Measurements from ENCODE around the gene PDK3. TPM values are rescaled to one million over a fixed set of nuclear protein-coding genes. Genes with fewer than 3 reads are reported as not detected.

Gene PDK3
- total RNA-seq, 1 experiment from 2014 or later: 22.6 TPM

GRCh38 chrX:24475480-24475879, 10.4 kb downstream of the PDK3 start:
- Histone ChIP-seq H4K20me1 (ENCODE audit: low read length) (no peaks in the 10 kb centered on the region), H3K9me2 (replicated peaks; ENCODE audit: low read length) (no peaks in the 10 kb centered on the region), H2AFZ (ENCODE audit: low read length) (no peak overlapping the region), H3K27me3 (ENCODE audit: low read length) (no peaks in the 10 kb centered on the region), H3K36me3 (ENCODE audit: low read depth, low read length) (no peaks in the 10 kb centered on the region), H3K4me1 (ENCODE audit: insufficient read depth, low read length) (peaks cover 11% of the 10 kb centered on the region), H3K9me3 (ENCODE audit: low read length) (no peaks in the 10 kb centered on the region), H3F3A (ENCODE audit: low read length, unreplicated experiment) (no peaks in the 10 kb centered on the region), H3K9ac (ENCODE audit: low read length) (no peak overlapping the region), H3K79me2 (ENCODE audit: low read length) (0 out of 2 replicates have a peak, but pooled peaks cover 4% of the 10 kb centered on the region), H3K4me3 (ENCODE audit: low read length) (no peak overlapping the region), H3K4me2 (ENCODE audit: low read length) (no peak overlapping the region), H3K27ac (ENCODE audit: low read length) (no peak overlapping the region)
- no peak for DNase-seq
- ChIA-PET POLR2A (ENCODE audit: unreplicated experiment) (no interaction called here), CTCF (no interaction called here)
- no peak for ATAC-seq
- intact Hi-C loops (cut with micrococcal nuclease): no loop called here
- no TSS peak for BruUV-seq (replicated peaks)
- TF ChIP-seq CTCF (conservative IDR thresholded peaks at IDR 0.05; ENCODE audit: low read depth, low read length): no peak
- no peak for TF ChIP-seq EZH2phosphoT487 (IDR thresholded peaks at IDR 0.05; ENCODE audit: borderline replicate concordance, low read length)
- no peak for TF ChIP-seq EZH2 (IDR thresholded peaks at IDR 0.05; ENCODE audit: low read length, unreplicated experiment)

GRCh38 chrX:24478509-24478908, 13.4 kb downstream of the PDK3 start:
- Histone ChIP-seq H3K4me1 (ENCODE audit: insufficient read depth, low read length) (peaks cover 14% of the 10 kb centered on the region), H3K27ac (ENCODE audit: low read length) (no peak overlapping the region), H3F3A (ENCODE audit: low read length, unreplicated experiment) (no peaks in the 10 kb centered on the region), H3K9ac (ENCODE audit: low read length) (no peak overlapping the region), H3K36me3 (ENCODE audit: low read depth, low read length) (no peaks in the 10 kb centered on the region), H3K4me2 (ENCODE audit: low read length) (no peak overlapping the region), H4K20me1 (ENCODE audit: low read length) (no peaks in the 10 kb centered on the region), H3K4me3 (ENCODE audit: low read length) (no peak overlapping the region), H3K79me2 (ENCODE audit: low read length) (0 out of 2 replicates have a peak, but pooled peaks cover 4% of the 10 kb centered on the region), H3K9me2 (replicated peaks; ENCODE audit: low read length) (no peaks in the 10 kb centered on the region), H2AFZ (ENCODE audit: low read length) (no peak overlapping the region), H3K27me3 (ENCODE audit: low read length) (no peaks in the 10 kb centered on the region), H3K9me3 (ENCODE audit: low read length) (no peaks in the 10 kb centered on the region)
- ATAC-seq: no peak
- POLR2A ChIA-PET (ENCODE audit: unreplicated experiment): no interaction called here
- TF ChIP-seq EZH2phosphoT487 (IDR thresholded peaks at IDR 0.05; ENCODE audit: borderline replicate concordance, low read length) (no peak), EZH2 (IDR thresholded peaks at IDR 0.05; ENCODE audit: low read length, unreplicated experiment) (no peak), CTCF (conservative IDR thresholded peaks at IDR 0.05; ENCODE audit: low read depth, low read length) (no peak)
- no peak for DNase-seq
- intact Hi-C loops (cut with micrococcal nuclease): no loop called here
- no TSS peak for BruUV-seq (replicated peaks)
- CTCF ChIA-PET: no interaction called here

GRCh38 chrX:24479924-24480323, 14.8 kb downstream of the PDK3 start:
- Histone ChIP-seq H3K36me3 (ENCODE audit: low read depth, low read length) (no peaks in the 10 kb centered on the region), H3K27ac (ENCODE audit: low read length) (peak overlapping the region; percentile 58), H4K20me1 (ENCODE audit: low read length) (no peaks in the 10 kb centered on the region), H3K4me2 (ENCODE audit: low read length) (peak overlapping the region; percentile 26), H2AFZ (ENCODE audit: low read length) (no peak overlapping the region), H3K27me3 (ENCODE audit: low read length) (no peaks in the 10 kb centered on the region), H3K79me2 (ENCODE audit: low read length) (0 out of 2 replicates have a peak, but pooled peaks cover 4% of the 10 kb centered on the region), H3F3A (ENCODE audit: low read length, unreplicated experiment) (no peaks in the 10 kb centered on the region), H3K9me3 (ENCODE audit: low read length) (no peaks in the 10 kb centered on the region), H3K4me1 (ENCODE audit: insufficient read depth, low read length) (peaks cover 11% of the 10 kb centered on the region), H3K9me2 (replicated peaks; ENCODE audit: low read length) (no peaks in the 10 kb centered on the region), H3K9ac (ENCODE audit: low read length) (no peak overlapping the region), H3K4me3 (ENCODE audit: low read length) (no peak overlapping the region)
- ChIA-PET POLR2A (ENCODE audit: unreplicated experiment) (no interaction called here), CTCF (no interaction called here)
- BruUV-seq (replicated peaks): no TSS peak
- no peak for TF ChIP-seq EZH2phosphoT487 (IDR thresholded peaks at IDR 0.05; ENCODE audit: borderline replicate concordance, low read length)
- TF ChIP-seq EZH2 (IDR thresholded peaks at IDR 0.05; ENCODE audit: low read length, unreplicated experiment): no peak
- TF ChIP-seq CTCF (conservative IDR thresholded peaks at IDR 0.05; ENCODE audit: low read depth, low read length): no peak
- peak; percentile 22 for DNase-seq
- intact Hi-C loops (cut with micrococcal nuclease): no loop called here
- no peak for ATAC-seq
